HG02981 (cell line): ENCODE measurements around the gene KLHL2.
"Not testable (repeated sequence)": the region's sequence is repeated elsewhere in the genome, so short reads cannot be mapped to it uniquely, and the experiment has no call there.

Experiments used
- ATAC-seq: cut with Tn5 transposase; IDR thresholded peaks from one replicate; pipeline ENCODE4 v1.9.1; 2021; ENCODE audit warnings: mild to moderate bottlenecking, moderate library complexity; ENCODE audit not compliant: unreplicated experiment

The KLHL2 gene

DNA sequence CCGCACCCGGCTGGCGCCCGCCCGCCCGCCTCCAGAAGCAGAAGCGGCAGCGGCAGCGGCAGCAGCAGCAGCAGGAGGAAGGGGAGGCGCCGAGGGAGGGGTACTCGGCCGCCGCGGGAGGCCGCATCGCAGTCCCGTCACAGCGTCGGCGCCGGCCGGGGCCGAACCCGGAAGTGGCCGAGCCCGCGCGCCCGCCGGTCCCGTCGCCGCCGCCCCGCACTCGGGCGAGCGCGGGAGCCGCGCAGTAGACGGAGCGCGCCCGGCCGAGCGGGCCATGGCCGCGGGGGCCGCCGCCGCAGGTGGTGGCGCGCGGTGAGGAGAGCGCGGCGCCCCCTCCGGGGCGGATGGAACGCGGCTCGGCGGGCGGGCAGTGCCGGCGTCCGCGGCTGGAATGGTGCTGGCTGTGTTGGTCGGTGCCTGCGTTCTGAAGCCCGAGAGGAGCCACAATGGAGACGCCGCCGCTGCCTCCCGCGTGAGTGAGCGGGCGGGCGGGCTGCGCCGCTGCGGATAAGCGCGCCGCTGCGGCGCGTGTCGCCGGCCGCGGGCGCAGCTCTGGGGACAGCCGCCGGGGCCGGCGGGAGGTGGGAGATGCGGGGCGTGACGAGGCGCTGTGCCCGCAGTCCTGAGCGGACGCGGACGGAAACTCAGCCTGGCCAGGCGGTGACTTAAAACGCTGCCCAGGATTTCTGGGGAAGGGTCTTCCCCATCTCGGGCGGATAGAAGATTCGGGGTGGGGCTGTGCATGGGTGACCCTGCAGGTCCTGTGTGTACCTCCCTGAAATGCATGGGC is at the start of gene KLHL2:
TSS of gene KLHL2 (plus strand) at position 131 of the 790 bp plus-strand sequence. CDS start at position 447, 316 bp downstream.
- ATAC-seq, result peak; percentile 89

DNA sequence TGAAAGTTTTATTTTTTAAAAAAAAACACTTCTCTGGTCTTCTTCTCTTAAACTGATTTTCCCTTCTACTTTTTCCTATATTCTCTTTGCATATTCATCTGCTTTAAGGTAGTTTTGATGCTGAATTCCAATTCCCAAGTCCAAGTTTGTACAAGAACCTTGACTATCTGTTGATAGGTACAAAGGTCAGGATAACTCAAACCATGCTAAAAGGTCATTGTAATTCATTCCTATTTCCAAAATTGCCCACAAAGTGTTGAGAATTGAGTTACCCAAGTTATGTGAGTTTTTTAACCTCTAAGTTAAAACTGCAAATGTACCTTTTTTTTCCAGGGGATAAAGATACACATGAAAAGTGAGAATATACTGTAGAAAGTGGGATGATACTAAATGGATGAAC is 48.6 kb upstream of the KLHL2 start:
- no peak for ATAC-seq

DNA sequence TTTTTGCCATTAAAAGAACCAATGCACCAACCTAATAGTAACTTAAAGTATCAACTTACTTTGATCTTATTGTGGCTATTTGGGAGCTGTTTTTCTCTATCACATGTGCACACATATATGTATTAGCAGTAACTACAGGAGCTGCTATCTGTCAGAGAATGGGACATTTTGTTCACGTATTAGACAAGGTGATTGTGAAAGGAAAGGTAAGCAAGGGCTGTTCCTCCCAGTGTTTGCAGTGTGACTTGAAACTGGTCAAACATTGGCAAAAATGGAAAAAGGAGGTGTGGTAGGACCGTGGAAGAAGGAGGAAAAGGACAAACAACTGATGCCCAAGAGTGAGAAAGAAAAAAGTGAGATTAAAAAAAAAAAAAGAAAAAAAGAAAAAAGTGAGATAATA is 43.1 kb upstream of the KLHL2 start:
- no peak for ATAC-seq

DNA sequence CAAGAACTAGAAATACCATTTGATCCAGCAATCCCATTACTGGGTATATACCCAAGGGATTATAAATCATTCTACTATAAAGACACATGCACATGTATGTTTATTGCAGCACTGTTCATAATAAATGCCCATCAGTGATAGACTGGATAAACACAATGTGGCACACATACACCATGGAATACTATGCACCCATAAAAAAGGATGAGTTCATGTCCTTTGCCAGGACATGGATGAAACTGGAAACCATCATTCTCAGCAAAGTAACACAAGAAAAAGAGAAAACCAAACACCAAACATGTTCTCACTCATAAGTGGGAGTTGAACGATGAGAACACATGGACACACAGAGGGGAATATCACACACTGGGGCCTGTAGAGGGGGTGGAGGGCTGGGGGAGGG is 40.5 kb upstream of the KLHL2 start:
- ATAC-seq, result not testable (repeated sequence)

DNA sequence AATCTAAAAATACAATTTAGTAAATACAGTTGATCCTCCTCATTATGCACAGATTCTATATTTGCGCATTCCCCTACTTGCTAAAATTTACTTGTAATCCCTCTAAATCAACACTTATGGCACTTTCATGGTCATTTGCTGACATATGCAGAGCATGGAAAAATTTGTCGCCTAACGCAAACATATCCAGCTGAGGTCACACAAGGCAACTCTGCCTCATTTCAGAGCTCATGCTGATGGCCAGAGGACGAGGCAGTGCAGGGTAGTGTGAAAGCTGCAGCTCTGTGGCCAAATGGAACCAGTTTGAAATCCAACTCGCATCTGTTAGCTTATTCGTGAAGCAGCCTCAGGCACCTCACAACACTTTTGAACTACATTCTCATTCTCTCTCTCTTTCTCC is 39.7 kb upstream of the KLHL2 start:
- no peak for ATAC-seq

GRCh38 chr4:165170819-165171218 is 36.5 kb upstream of the KLHL2 start:
- ATAC-seq, result no peak

- ATAC-seq, result not testable (repeated sequence)
Observed at GRCh38 chr4:165175470-165175869, 31.9 kb upstream of the KLHL2 start.

DNA sequence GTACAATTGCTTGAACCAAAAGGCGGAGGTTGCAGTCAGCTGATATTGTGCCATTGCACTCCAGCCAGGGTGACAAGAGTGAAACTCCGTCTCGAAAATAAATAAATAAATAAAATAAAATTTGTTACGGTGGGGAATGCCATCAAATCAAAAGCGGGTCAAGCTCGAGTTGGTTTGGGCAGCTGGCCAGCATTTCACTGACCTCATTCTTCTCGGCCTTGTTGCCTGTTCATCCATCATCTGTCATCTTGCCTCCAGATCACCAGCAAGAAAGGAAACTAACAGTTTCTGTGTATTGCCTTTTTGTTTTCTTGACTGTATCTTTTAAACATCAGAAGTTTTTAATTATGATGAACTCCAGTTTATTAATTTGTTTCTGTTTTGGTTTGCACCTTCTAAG is 31.5 kb upstream of the KLHL2 start:
- no peak for ATAC-seq

DNA sequence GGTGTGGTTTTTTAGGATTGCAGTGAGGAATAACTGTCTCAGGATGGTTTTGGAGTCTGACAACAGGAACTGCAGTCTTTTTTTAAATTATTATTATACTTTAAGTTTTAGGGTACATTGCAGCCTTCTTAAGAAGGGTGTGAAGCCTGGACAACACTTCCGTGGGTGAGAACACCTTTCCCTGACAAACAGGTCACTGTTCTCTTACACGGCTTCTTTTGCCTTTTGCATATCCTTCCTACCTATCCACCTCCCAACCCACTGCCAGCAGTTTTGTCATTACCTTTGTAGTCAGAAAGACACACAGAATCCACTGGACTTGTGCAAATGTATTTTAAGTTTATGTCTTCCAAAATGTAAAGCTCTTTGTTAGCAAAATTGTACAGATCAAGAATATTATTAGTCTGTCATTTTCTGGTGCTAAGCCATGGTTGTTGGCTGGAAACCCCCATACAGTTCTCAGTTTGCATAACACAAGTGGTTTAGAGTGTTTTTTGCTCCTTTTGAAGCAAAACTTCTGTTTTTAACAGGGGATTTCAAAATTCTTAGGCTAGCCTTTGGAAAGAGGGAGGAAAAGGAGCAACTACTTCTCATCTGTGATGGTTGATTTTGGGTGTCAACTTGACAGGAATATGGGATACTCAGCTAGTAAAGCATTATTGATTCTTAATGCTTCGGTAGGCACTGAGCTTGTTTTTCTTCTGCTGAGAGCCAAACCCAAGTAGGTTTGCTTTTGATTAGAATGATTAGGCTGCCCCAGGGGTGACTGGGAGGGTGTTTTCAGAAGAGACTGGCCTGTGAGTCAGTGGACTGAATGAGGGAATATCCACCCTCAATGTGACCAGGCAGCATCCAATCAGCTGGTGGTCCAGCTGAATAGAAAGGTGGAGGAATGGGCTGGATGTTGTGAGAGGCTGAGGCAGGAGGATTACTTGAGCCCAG is 29.4 kb upstream of the KLHL2 start:
- peak; percentile 82 for ATAC-seq

- ATAC-seq, result no peak
Observed at GRCh38 chr4:165184220-165184619, 23.1 kb upstream of the KLHL2 start.

- not testable (repeated sequence) for ATAC-seq
Observed at GRCh38 chr4:165184998-165185397, 22.4 kb upstream of the KLHL2 start.

DNA sequence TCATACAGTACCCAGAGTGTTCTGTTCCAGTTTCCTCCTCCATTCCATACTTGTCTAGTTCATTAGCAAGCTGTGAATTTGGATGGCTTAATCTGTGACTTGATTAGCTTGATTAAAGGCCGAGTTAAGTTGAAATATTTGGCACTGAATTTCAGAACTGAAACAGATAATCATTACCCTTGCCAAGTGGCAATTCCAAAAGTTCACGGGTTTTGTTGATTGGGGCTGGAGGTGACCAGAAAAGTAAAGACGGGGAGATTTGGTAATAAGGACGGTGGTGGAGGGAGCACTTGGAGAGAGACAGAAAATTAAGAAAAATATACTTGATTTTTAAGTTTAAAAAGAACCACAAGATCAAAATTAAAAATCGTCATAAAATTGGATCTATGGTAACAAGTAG is 21.9 kb upstream of the KLHL2 start:
- no peak for ATAC-seq

DNA sequence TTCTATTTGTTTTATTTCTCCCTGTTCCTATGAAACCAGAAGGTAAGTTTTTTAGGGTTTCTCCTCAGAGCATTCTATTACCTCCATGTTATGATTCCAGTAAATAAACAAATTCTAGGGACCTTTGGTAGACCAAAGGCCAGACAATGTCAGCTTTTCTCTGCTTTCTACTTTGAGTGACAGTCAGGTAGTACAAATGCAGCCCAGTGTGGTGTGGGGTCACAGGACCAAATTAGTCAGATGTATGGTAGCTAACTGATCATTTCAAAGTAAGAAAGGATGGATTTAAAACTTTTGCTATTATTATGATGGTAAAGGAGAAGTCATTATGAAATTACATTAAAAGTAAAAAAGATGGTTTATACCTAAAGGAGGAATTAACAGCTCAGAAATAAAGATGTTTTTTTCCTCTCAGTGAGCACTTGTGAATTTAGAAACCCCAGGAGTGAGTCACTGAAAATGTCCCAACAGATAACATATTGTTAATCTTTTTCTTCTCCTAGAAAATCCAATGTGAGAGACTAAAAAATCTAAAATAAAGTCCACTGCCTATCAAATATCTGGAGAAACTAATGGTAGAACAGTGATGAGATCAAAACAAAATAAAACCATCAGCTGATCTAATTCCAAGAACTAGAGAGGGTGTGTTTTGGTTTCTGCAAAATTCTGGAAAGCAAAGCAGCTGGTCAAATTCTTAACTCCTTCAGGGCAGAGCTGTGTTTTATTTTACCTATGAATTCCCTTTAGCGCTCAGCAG is 16.6 kb upstream of the KLHL2 start:
- no peak for ATAC-seq

DNA sequence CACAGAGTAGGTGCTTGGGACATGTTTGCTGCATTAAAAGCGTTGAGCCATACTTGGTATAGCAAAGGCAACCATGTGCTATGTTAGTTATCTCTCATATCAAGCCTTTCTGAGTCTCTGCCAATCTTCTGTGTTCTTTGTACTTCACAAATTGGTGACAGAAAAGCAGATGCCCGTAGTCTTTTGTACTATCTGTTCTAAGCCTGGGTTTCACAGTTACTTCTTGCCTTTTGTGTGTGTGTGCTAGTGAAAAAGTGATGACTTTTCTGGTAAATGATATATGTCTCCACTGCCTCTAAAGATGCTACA is 16.1 kb upstream of the KLHL2 start:
- ATAC-seq, result no peak

GRCh38 chr4:165191814-165192499 is 15.4 kb upstream of the KLHL2 start:
- ATAC-seq, result no peak

GRCh38 chr4:165192500-165192898 is 14.9 kb upstream of the KLHL2 start:
- ATAC-seq, result no peak

DNA sequence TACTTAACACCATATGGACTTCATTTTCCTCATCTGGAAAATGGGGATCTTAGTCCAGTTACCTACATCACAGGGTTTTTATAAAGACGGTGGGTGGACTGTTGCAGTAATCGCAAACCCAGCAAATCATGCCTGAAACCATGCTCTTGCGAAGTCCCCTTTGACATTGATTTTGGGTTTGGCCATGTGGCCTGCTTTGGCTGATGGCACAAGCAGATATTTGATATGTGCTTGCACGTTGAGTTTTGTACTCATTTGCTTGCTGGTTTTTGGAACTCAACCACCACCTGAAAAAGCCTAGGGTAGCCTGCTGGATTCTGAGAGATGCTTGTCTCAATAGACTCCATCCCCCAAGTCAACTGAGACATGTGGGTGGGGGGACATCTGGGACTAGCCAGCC is 14.4 kb upstream of the KLHL2 start:
- no peak for ATAC-seq

DNA sequence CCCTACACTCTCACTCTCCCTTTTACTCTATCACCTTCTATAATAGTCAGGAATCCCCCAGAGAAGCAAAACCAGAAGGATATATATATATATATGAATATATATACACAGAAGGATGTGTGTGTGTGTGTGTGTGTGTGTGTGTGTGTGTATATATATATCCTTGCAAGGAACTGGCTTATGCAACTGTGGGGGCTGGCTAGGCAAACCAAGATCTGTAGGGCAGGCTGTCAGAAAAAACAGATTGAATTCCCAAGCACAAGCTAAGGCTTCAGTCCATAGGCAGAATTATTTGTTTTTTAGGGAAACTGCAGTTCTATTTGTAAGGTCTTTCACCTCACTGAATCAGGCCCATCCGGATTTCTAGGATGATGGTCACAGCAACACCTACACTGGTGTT is 13.0 kb upstream of the KLHL2 start:
- ATAC-seq, result no peak

DNA sequence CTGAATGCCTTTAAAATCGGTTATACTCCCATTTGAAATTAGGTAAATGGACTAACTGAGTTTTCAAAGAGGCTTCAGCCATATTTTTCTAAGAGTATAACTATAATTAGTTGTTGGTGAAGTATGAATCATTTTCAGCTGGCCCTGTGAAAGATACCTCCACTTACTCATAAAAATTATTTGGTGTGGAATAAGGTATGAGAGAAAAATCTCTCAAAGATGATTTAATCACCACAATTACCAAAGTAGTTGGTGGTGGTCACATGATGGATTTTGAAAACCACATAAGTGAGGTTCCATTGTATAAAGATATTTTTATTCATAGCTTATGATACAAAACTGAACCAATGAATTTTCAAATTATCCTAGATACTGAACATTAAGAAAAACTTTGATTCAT is 9.0 kb upstream of the KLHL2 start:
- ATAC-seq, result no peak

DNA sequence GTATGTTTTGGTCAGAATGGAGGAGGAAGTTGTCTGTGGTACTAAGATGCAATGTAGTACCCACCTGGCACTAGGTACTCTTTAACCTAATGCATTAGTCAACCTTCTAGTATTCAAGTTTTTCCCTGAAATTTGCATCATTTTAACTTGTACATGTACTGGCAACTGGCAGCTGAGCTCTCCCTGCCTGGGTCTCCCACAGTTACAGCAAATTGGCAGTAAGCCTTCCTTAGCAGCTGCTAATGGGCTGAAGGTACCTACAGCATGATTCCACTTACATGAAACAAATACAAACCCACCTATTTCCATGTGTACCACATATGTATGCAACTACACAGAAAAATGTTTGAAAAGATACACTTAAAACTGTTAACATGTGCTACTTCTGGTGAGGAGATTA is 8.1 kb upstream of the KLHL2 start:
- ATAC-seq, result no peak

GRCh38 chr4:165199722-165200121 is 7.6 kb upstream of the KLHL2 start:
- ATAC-seq, result no peak
